OCI-LY3 (cell line): ENCODE data around the gene MRPS27.

ENCODE experiments used
- EZH2phosphoT487 ChIP-seq: fragments of 200-600 bp; shearing (Covaris generic); IDR thresholded peaks from 2 replicates; pipeline ENCODE4 v1.6.1; 2018; ENCODE audit warnings: antibody characterized with exemption, mixed run types, low read depth
- TF ChIP-seq, protein P1 (sequence below): fragments of 200-600, 300-600 bp; sonication (generic); IDR thresholded peaks from 2 replicates; pipeline ENCODE4 v1.5.1; 2014; ENCODE audit warnings: antibody characterized with exemption, low read length, low read depth

- TF ChIP-seq, protein P1, sequence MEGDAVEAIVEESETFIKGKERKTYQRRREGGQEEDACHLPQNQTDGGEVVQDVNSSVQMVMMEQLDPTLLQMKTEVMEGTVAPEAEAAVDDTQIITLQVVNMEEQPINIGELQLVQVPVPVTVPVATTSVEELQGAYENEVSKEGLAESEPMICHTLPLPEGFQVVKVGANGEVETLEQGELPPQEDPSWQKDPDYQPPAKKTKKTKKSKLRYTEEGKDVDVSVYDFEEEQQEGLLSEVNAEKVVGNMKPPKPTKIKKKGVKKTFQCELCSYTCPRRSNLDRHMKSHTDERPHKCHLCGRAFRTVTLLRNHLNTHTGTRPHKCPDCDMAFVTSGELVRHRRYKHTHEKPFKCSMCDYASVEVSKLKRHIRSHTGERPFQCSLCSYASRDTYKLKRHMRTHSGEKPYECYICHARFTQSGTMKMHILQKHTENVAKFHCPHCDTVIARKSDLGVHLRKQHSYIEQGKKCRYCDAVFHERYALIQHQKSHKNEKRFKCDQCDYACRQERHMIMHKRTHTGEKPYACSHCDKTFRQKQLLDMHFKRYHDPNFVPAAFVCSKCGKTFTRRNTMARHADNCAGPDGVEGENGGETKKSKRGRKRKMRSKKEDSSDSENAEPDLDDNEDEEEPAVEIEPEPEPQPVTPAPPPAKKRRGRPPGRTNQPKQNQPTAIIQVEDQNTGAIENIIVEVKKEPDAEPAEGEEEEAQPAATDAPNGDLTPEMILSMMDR: no peak
- no peak for TF ChIP-seq EZH2phosphoT487
Measured at GRCh38 chr5:72347801-72348308, 27.8 kb upstream of the MRPS27 start.
